Upper lobe of left lung (tissue), 6 donors: ENCODE results near the gene UNC13C. TPM values are rescaled to one million over a fixed set of nuclear protein-coding genes. Genes with fewer than 3 reads are reported as not detected.

Experiments used
- ATAC-seq, 2 donors: fragments of 200-7000 bp; cut with Tn5 transposase; one replicate each; pipeline ENCODE4 v1.9.1; 2022; ENCODE audit warnings: mild to moderate bottlenecking in 2 of 2, moderate library complexity in 2 of 2; ENCODE audit not compliant: low FRiP score in 2 of 2
- DNase-seq, 2 donors: peaks; one replicate each; pipeline ENCODE4 v3.0.0-alpha.2; 2019 to 2020
- H3K27ac ChIP-seq, 4 donors: fragments of 200-600 bp; sonication (generic); one replicate each; pipeline ENCODE4 v1.5.1; 2016 to 2019
- H3K27me3 ChIP-seq, 4 donors: fragments of 200-600 bp; sonication (generic); one replicate each; pipeline ENCODE4 v1.5.1; 2017 to 2019
- H3K36me3 ChIP-seq, 4 donors: fragments of 200-600 bp; sonication (generic); one replicate each; pipeline ENCODE4 v1.5.1; 2016 to 2019
- H3K4me1 ChIP-seq, 4 donors: fragments of 200-600 bp; sonication (generic); one replicate each; pipeline ENCODE4 v1.5.1; 2018 to 2019
- H3K4me3 ChIP-seq, 4 donors: fragments of 200-600 bp; sonication (generic); one replicate each; pipeline ENCODE4 v1.5.1; 2017 to 2019; ENCODE audit warnings: mild to moderate bottlenecking in 2 of 4, moderate library complexity in 1 of 4
- H3K9me3 ChIP-seq, 4 donors: fragments of 200-600 bp; sonication (generic); one replicate each; pipeline ENCODE4 v1.5.1; 2018 to 2019
- EP300 ChIP-seq, 4 donors: sonication (generic); formaldehyde crosslinking; IDR thresholded peaks; one replicate each; pipeline ENCODE4 v1.5.1; 2017; ENCODE audit warnings: antibody characterized with exemption in 4 of 4, control low read depth in 2 of 4
- POLR2A ChIP-seq, 4 donors: fragments of 450-650 bp; IDR thresholded peaks; one replicate each; pipeline ENCODE4 v1.5.1; 2016 to 2017; ENCODE audit warnings: antibody characterized with exemption in 4 of 4, mild to moderate bottlenecking in 2 of 4
- POLR2AphosphoS5 ChIP-seq, 2 donors: sonication (generic); formaldehyde crosslinking; IDR thresholded peaks; one replicate each; pipeline ENCODE4 v1.5.1; 2017; ENCODE audit warnings: antibody characterized with exemption in 2 of 2
- WGBS, 2 donors: methylation state at CpG; one replicate each; pipeline ENCODE4 v1.1.5; 2017 to 2018; 5-methylcytosine and 5-hydroxymethylcytosine counted together
- total RNA-seq, 6 donors: library from RNA; depleted of rRNA in 4 of 6; stranded (reverse); fragments of >200 nt in 4 of 6; gene quantifications; one replicate each; pipeline versions ENCODE4 v1.1.0 to v1.2.1, GENCODE V29; 2016 to 2021
- TF ChIP-seq, protein P1 (sequence below), 6 experiments: fragments of 450-650 bp in 4 of 6; fragments of 200-600 bp in 2 of 6; sonication (generic) in 2 of 6; IDR thresholded peaks; one replicate each; pipeline ENCODE4 v1.5.1; 2016 to 2019; ENCODE audit warnings: antibody characterized with exemption in 6 of 6
- donor health status: DM: no; HTN: no; CAD: no; lungs with moderate emphysema.
- donor health status: DM: no; HTN: yes; CAD: no; lungs with severe emphysema.

The UNC13C gene
- total RNA-seq, 6 donors from 2014 or later: 0.07 to 1.0 (median 0.34) TPM

DNA sequence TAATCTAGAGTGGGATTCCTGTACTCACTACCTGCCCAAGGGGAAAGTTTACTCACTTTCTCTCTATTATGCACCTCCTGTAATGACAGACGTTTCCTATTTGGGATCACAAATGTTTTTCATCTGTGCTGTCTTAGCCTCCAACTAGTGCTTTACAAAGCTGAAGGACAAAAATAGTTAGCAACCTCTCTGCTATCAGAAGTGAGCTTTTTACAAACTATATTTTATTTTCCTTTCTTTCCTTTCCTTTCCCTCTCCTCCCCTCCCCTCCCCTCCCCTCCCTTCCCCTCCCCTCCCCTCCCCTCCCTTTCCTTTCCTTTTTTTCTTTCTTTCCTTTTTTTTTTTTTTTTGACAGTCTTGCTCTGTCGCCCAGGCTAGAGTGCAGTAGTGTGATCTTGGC lies 130.8 kb downstream of the UNC13C start:
- Histone ChIP-seq H3K9me3 (no peaks in the 10 kb centered on the region), H3K4me3 (no peak overlapping the region), H3K4me1 (no peaks in the 10 kb centered on the region), H3K27ac (no peak overlapping the region), H3K36me3 (no peaks in the 10 kb centered on the region), H3K27me3 (no peaks in the 10 kb centered on the region)
- 79 to 92% methylated on average over 2 of the region's 2 CpGs for WGBS, 2 donors
- TF ChIP-seq POLR2A (IDR thresholded peaks at IDR 0.05) (no peak), POLR2AphosphoS5 (IDR thresholded peaks at IDR 0.05) (no peak), EP300 (IDR thresholded peaks at IDR 0.05) (no peak)
- TF ChIP-seq, protein P1, sequence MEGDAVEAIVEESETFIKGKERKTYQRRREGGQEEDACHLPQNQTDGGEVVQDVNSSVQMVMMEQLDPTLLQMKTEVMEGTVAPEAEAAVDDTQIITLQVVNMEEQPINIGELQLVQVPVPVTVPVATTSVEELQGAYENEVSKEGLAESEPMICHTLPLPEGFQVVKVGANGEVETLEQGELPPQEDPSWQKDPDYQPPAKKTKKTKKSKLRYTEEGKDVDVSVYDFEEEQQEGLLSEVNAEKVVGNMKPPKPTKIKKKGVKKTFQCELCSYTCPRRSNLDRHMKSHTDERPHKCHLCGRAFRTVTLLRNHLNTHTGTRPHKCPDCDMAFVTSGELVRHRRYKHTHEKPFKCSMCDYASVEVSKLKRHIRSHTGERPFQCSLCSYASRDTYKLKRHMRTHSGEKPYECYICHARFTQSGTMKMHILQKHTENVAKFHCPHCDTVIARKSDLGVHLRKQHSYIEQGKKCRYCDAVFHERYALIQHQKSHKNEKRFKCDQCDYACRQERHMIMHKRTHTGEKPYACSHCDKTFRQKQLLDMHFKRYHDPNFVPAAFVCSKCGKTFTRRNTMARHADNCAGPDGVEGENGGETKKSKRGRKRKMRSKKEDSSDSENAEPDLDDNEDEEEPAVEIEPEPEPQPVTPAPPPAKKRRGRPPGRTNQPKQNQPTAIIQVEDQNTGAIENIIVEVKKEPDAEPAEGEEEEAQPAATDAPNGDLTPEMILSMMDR (IDR thresholded peaks at IDR 0.05): no peak
- ATAC-seq (no peak), DNase-seq (no peak)

DNA sequence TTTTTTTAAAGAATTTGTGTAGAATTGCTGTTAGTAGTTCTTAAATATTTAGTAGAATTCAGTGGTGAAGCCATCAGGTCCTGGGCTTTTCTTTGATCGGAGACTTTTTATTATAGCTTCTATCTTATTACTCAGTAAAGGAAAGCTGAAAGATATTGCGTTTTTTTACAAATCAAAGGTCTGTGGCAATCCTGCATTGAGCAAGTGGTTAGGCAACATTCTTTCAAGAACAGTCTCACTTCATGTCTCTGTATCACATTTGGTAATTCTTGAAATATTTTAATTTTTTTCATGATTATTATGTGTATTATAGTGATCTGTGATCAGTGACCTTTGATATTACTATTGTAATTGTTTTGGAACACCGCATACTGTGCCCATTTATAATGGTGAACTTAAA lies 140.8 kb downstream of the UNC13C start:
- Histone ChIP-seq H3K27me3 (no peaks in the 10 kb centered on the region), H3K9me3 (no peaks in the 10 kb centered on the region), H3K4me1 (no peaks in the 10 kb centered on the region), H3K4me3 (no peak overlapping the region), H3K36me3 (no peaks in the 10 kb centered on the region), H3K27ac (no peak overlapping the region)
- DNase-seq: no peak
- WGBS, 2 donors: 53 to 54% methylated on average over 3 of the region's 3 CpGs
- ATAC-seq: no peak
- TF ChIP-seq POLR2A (IDR thresholded peaks at IDR 0.05): no peak

DNA sequence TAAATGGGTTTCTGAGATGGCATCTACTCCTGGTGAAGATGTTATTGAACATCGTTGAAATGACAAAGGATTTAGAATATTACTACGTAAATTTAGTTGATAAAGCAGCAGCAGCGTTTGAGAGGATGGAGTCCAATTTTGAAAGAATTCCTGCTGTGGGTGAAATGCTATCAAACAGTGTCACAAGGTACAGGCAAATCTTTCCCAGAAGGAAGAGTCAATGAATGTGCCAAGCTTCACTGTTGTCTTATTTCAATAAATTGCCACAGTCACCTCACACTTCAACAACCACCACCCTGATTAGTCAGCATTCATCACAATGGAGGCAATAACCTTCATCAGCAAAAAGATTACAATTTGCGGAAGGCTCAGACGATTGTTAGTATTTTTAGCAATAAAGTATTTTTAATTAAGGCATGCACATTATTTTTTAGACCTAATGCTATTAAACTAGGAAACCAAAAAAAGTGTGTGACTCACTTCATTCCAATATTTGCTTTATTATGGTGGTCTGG lies 142.8 kb downstream of the UNC13C start:
- TF ChIP-seq POLR2AphosphoS5 (IDR thresholded peaks at IDR 0.05): no peak
- TF ChIP-seq, protein P1 (IDR thresholded peaks at IDR 0.05): no peak
- TF ChIP-seq POLR2A (IDR thresholded peaks at IDR 0.05): no peak
- TF ChIP-seq EP300 (IDR thresholded peaks at IDR 0.05): no peak

DNA sequence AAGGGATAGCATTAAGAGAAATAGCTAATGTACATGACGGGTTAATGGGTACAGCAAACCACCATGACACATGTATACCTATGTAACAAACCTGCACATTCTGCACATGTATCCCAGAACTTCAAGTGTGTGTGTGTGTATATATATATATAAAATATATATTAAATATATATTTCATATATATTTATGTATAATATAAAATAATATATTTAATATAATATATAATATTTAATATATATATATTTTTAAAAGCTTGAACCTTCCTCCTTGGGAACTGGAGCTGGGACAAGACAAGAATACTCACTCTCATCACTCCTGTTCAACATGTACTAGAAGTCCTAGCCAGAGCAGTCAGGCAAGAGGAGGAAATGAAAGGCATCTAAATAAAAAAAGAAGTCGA lies 149.3 kb downstream of the UNC13C start:
- DNase-seq (no peak), ATAC-seq (no peak)
- H3K36me3 ChIP-seq: no peaks in the 10 kb centered on the region
- no peaks in the 10 kb centered on the region for H3K27me3 ChIP-seq
- no peaks in the 10 kb centered on the region for H3K4me1 ChIP-seq
- H3K27ac ChIP-seq: no peak overlapping the region
- H3K4me3 ChIP-seq: no peak overlapping the region
- WGBS, 2 donors: 92 to 95% methylated on average over 2 of the region's 2 CpGs
- no peaks in the 10 kb centered on the region for H3K9me3 ChIP-seq
- TF ChIP-seq, protein P1 (IDR thresholded peaks at IDR 0.05): no peak
- TF ChIP-seq EP300 (IDR thresholded peaks at IDR 0.05): no peak
- no peak for TF ChIP-seq POLR2AphosphoS5 (IDR thresholded peaks at IDR 0.05)
- no peak for TF ChIP-seq POLR2A (IDR thresholded peaks at IDR 0.05)

More for the DNA sequence above, 142.8 kb downstream of the UNC13C start:
- 95% methylated on average over 5 of the region's 5 CpGs for WGBS, 2 donors
- Histone ChIP-seq H3K27me3 (no peaks in the 10 kb centered on the region), H3K36me3 (no peaks in the 10 kb centered on the region), H3K4me1 (no peaks in the 10 kb centered on the region), H3K27ac (no peak overlapping the region), H3K4me3 (no peak overlapping the region), H3K9me3 (no peaks in the 10 kb centered on the region)
- DNase-seq: no peak
- no peak for ATAC-seq

DNA sequence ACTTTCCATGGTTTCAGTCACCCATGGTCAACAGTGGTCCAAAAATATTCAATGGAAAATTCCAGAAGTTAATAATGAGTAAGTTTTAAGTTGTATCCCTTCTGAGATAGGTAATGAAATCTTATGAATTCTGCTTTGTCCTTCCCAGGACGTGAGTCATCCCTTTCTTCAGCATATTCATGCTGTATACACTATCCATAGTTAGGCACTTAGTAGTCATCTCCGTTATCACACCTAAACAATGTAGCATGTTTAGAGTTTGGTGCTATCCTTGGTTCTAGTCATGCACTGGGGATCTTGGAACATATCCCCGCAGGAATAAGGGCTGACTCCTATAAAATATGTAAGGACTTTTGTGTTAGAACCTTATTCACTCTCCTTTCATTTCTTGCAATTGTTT lies 153.2 kb downstream of the UNC13C start:
- 74 to 78% methylated on average over 3 of the region's 3 CpGs for WGBS, 2 donors
- Histone ChIP-seq H3K27me3 (no peaks in the 10 kb centered on the region), H3K4me1 (no peaks in the 10 kb centered on the region), H3K36me3 (no peaks in the 10 kb centered on the region), H3K27ac (no peak overlapping the region), H3K9me3 (no peaks in the 10 kb centered on the region), H3K4me3 (no peak overlapping the region)
- ATAC-seq: no peak
- TF ChIP-seq, protein P1 (IDR thresholded peaks at IDR 0.05): no peak
- TF ChIP-seq POLR2A (IDR thresholded peaks at IDR 0.05) (no peak), EP300 (IDR thresholded peaks at IDR 0.05) (no peak), POLR2AphosphoS5 (IDR thresholded peaks at IDR 0.05) (no peak)
- no peak for DNase-seq
